ENCODE results near the gene CDC45.
"Not testable (repeated sequence)": the region's sequence is repeated elsewhere in the genome, so short reads cannot be mapped to it uniquely, and the experiment has no call there.

CDC45 gene

GRCh38 chr22:19479355-19480172, at the start of gene CDC45:
Gene CDC45 (plus strand): TSS chr22:19479920. CDS start chr22:19479969, 49 bp downstream.
- in situ Hi-C loops (cut with HindIII; ENCODE audit: low pct_ligation_motif_present, low pct_unique_long_range_greater_than_20kb, low sequenced_read_pairs), result no loop called here
- DNase-seq, result peak; percentile 96

- in situ Hi-C loops (cut with HindIII; ENCODE audit: low pct_ligation_motif_present, low pct_unique_long_range_greater_than_20kb, low sequenced_read_pairs), result no loop called here
- DNase-seq, result peak; percentile 23
Observed at GRCh38 chr22:19429950-19430889, 49.5 kb upstream of the CDC45 start.

- in situ Hi-C loops (cut with HindIII; ENCODE audit: low pct_ligation_motif_present, low pct_unique_long_range_greater_than_20kb, low sequenced_read_pairs), result no loop called here
- DNase-seq, result peak; percentile 41
Observed at GRCh38 chr22:19430890-19431541, 48.7 kb upstream of the CDC45 start.

GRCh38 chr22:19431649-19432132, 48.0 kb upstream of the CDC45 start, which contains the start of gene HIRA:
Gene HIRA (minus strand): TSS chr22:19431733. CDS start chr22:19431476, 257 bp downstream.
- in situ Hi-C loops (cut with HindIII; ENCODE audit: low pct_ligation_motif_present, low pct_unique_long_range_greater_than_20kb, low sequenced_read_pairs), result no loop called here

GRCh38 chr22:19432133-19432851, 47.4 kb upstream of the CDC45 start, which contains the start of gene MRPL40:
Gene MRPL40 (plus strand): TSS chr22:19432545. CDS start chr22:19432555, 10 bp downstream.
- peak; percentile 87 for DNase-seq
- in situ Hi-C loops (cut with HindIII; ENCODE audit: low pct_ligation_motif_present, low pct_unique_long_range_greater_than_20kb, low sequenced_read_pairs), result no loop called here

More at GRCh38 chr22:19431649-19432132, 48.0 kb upstream of the CDC45 start, which contains the start of gene HIRA:
- peak; percentile 75 for DNase-seq

- in situ Hi-C loops (cut with HindIII; ENCODE audit: low pct_ligation_motif_present, low pct_unique_long_range_greater_than_20kb, low sequenced_read_pairs), result no loop called here
- peak; percentile 26 for DNase-seq
Observed at GRCh38 chr22:19434401-19434800, 45.3 kb upstream of the CDC45 start.

- in situ Hi-C loops (cut with HindIII; ENCODE audit: low pct_ligation_motif_present, low pct_unique_long_range_greater_than_20kb, low sequenced_read_pairs), result no loop called here
- DNase-seq, result no peak
Observed at GRCh38 chr22:19434829-19435580, 44.7 kb upstream of the CDC45 start.

- DNase-seq; in situ Hi-C loops (cut with HindIII; ENCODE audit: low pct_ligation_motif_present, low pct_unique_long_range_greater_than_20kb, low sequenced_read_pairs): not testable (repeated sequence)
Observed at GRCh38 chr22:19436444-19437161, 43.1 kb upstream of the CDC45 start.

GRCh38 chr22:19438298-19438697, 41.4 kb upstream of the CDC45 start:
- in situ Hi-C loops (cut with HindIII; ENCODE audit: low pct_ligation_motif_present, low pct_unique_long_range_greater_than_20kb, low sequenced_read_pairs), result no loop called here
- DNase-seq, result no peak

- in situ Hi-C loops (cut with HindIII; ENCODE audit: low pct_ligation_motif_present, low pct_unique_long_range_greater_than_20kb, low sequenced_read_pairs), result no loop called here
- DNase-seq, result no peak
Observed at GRCh38 chr22:19440411-19441195, 39.1 kb upstream of the CDC45 start.

GRCh38 chr22:19442166-19442565, 37.6 kb upstream of the CDC45 start:
- in situ Hi-C loops (cut with HindIII; ENCODE audit: low pct_ligation_motif_present, low pct_unique_long_range_greater_than_20kb, low sequenced_read_pairs), result no loop called here
- no peak for DNase-seq

GRCh38 chr22:19443544-19444211, 36.0 kb upstream of the CDC45 start:
- in situ Hi-C loops (cut with HindIII; ENCODE audit: low pct_ligation_motif_present, low pct_unique_long_range_greater_than_20kb, low sequenced_read_pairs), result no loop called here
- no peak for DNase-seq

GRCh38 chr22:19445279-19445982, 34.3 kb upstream of the CDC45 start:
- DNase-seq; in situ Hi-C loops (cut with HindIII; ENCODE audit: low pct_ligation_motif_present, low pct_unique_long_range_greater_than_20kb, low sequenced_read_pairs): not testable (repeated sequence)

- no peak for DNase-seq
- in situ Hi-C loops (cut with HindIII; ENCODE audit: low pct_ligation_motif_present, low pct_unique_long_range_greater_than_20kb, low sequenced_read_pairs), result no loop called here
Observed at GRCh38 chr22:19446603-19447329, 33.0 kb upstream of the CDC45 start.

All from ACHN (cell line).